Astrocyte of the cerebellum (primary cell): ENCODE data around the gene RAB13.

Experiments used
- DNase-seq: peaks from one replicate; pipeline ENCODE4 v3.0.0-alpha.2; 2011; ENCODE audit warnings: low read depth
- H3K4me3 ChIP-seq: 2 replicates; pipeline ENCODE4 v1.5.1; 2011; ENCODE audit warnings: mild to moderate bottlenecking, low read depth, low read length, moderate library complexity
- CTCF ChIP-seq: IDR thresholded peaks from 2 replicates; pipeline ENCODE4 v1.5.1; 2012; ENCODE audit warnings: low read length, low read depth, moderate library complexity, mild to moderate bottlenecking; ENCODE audit errors: missing control alignments
- in situ Hi-C: cut with HindIII; loops from 2 replicates; pipeline ENCODE4 v1.10.0; 2017; ENCODE audit warnings: low sequenced_read_pairs

RAB13 gene

GRCh38 chr1:153962088-153963029 lies 23.8 kb downstream of the RAB13 start:
- peak; percentile 4 for TF ChIP-seq CTCF
- in situ Hi-C loops, result loop anchor here (5.0 kb wide), 1 partner anchor 145 kb away; no protein-coding TSS in a partner anchor
- H3K4me3 ChIP-seq, result peak overlapping the region; percentile 89
- no peak for DNase-seq

GRCh38 chr1:153961421-153961820 lies 24.7 kb downstream of the RAB13 start:
- DNase-seq, result no peak
- peak overlapping the region; percentile 89 for H3K4me3 ChIP-seq
- TF ChIP-seq CTCF, result no peak
- in situ Hi-C loops, result loop anchor here (5.0 kb wide), 1 partner anchor 144 kb away; no protein-coding TSS in a partner anchor

DNA sequence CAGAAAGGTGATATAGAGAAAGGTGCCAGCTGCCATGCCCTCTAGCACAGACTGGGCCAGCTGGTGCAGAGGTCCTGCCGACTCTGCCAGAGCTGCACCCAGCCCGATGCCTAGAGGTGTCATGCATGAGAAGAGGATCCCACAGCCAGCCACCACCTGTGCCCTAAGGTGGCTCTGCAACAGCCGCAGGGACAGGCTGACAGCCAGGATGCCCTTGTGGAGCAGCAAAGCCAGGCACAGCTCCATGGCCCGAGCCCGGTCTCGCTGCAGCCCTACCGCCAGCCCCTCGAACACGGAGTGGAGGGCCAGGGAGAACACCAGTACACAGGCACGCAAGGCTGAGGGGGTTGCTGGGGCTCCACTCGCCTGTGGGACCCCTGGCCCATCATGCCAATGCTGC lies 25.9 kb downstream of the RAB13 start:
- no peak for DNase-seq
- in situ Hi-C loops, result loop anchor here (5.0 kb wide), 1 partner anchor 143 kb away; no protein-coding TSS in a partner anchor
- no peak for TF ChIP-seq CTCF
- H3K4me3 ChIP-seq, result no peak overlapping the region

- DNase-seq, result no peak
- in situ Hi-C loops, result no loop called here
- no peak overlapping the region for H3K4me3 ChIP-seq
- TF ChIP-seq CTCF, result no peak
Measured at GRCh38 chr1:153959454-153959853, 26.7 kb downstream of the RAB13 start.

DNA sequence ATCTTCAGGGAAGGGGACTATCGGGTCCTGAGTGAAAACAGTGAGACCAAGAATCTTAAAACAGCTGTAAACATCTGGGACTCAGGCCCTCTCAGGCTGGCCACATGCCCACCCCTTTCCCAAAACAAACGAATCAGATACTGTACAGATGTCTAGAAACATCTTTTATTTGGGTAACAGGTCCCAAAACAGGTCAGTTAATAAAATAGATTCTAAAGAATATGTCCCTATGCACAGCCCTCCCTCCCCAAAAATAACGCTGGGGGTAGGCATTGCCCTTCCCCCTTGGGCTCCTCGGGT lies 27.2 kb downstream of the RAB13 start:
- no peak for DNase-seq
- H3K4me3 ChIP-seq, result peak overlapping the region; percentile 94
- TF ChIP-seq CTCF, result no peak
- in situ Hi-C loops, result no loop called here

DNA sequence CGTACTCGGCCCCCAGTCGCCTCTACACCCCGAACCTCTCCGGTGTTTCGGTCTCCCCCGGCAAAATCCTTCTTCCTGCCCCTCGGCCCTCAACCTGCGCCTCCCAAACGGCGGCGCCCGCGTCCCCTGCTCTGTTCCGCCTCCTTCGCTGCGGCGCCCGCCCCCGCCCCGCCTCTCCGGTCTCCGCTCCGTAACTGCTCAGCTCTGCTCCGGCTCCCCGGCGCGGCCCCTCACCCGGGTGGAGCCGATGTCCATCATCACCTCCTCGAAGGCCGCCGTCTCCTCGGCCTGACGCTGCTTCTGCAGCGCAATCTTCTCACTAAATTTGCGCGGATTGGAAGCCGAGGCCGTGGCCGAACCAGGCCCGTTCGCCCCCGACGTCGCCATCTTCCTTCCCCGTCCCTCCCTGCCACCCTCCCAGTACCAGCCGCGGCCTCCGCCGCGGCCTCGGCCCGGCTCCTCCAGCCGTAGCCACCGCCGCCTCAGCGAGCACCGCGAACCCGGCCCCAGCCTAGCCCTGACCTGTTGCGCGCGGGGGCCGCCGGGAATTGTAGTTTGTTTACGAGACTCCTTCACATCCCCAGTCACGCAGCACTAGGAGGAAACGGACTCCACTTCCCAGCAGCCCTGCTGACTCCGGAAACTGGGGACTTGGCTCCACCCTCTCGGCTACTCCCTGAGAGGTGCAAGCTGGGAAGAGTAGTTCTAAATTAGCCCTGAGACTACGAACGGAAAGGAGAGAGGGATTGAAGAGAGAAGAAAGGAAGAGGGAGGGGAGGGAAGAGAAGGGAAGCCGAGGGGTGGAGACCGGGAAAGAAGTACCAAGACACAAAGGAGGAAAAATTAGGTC lies 27.8 kb downstream of the RAB13 start, which contains the start of gene CRTC2:
Gene CRTC2, minus strand, starts transcription at position 502 of the 850 bp plus-strand sequence. Its CDS starts 115 bp downstream, at position 387.
- in situ Hi-C loops, result no loop called here
- H3K4me3 ChIP-seq, result peak within 1 kb of the TSS; percentile 94
- DNase-seq, result peak; percentile 97
- peak; percentile 4 for TF ChIP-seq CTCF
